HG02885 (cell line): ENCODE data around the gene MBTPS1.
A peak's percentile ranks its signal among the peaks of the same experiment; 100 is the strongest.

Experiments
- ATAC-seq: cut with Tn5 transposase; IDR thresholded peaks from one replicate; pipeline ENCODE4 v1.9.1; 2021; ENCODE audit warnings: mild to moderate bottlenecking; ENCODE audit not compliant: unreplicated experiment, poor library complexity

Gene MBTPS1

DNA sequence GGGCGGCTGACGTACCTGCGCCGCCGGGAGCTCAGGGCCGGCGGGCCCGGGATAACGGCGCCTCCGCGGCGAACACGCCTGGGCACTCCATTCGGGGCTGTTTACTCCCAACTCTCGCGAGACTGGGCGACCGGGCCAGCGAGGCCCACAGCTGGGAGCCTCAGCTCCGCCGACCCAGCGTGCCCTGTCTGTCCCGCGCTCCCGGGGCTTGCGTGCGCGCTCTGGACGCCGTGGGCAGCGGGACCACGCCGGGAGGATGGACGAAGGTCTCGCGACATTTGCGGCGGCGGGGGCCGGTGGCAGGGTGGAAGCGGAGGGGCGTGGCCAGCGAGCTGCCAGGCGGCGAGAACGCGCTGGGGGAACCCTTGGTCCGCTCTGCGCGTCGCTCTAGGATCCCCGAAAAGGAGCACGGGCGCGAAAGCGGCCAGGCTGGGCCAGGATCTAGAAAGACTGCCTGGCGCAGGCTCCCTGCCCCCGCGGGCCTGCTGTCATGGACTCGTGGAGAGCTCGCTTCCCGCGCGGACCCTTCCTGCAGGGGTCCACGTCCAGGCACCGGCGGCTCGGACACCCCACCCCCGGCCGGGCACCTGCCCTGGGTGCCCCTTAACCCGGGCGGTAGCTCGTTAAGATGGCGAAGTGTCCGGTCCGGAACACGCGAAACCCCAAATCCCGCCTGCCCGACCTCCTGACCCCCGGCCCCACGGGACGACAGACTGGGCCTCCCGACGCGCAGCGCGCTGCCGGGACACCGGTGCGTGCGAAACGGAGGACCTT is at the start of gene MBTPS1:
TSS of gene MBTPS1 (minus strand) at position 223 of the 774 bp plus-strand sequence. CDS start 15,159 bp downstream, outside the sequence.
- ATAC-seq = peak; percentile 91

DNA sequence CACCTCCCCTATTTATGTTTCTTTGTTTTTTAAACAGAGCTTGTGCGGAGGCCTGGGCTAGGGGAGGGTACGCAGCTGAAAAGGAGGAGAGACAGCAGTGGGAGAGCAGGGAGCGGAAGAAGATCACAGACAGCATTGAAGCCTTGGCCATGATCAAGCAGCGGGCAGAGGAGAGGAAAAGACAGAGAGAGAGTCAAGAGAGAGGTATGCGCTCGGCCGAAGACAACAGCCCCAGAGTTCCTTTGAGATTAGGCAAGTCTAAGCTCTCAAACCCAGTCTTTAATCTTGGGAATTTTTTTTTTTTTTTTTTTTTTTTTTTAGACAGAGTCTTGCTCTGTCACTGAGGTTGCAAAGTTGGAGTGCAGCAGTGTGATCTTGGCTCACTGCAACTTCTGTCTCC is 49.0 kb upstream of the MBTPS1 start:
- no peak for ATAC-seq

DNA sequence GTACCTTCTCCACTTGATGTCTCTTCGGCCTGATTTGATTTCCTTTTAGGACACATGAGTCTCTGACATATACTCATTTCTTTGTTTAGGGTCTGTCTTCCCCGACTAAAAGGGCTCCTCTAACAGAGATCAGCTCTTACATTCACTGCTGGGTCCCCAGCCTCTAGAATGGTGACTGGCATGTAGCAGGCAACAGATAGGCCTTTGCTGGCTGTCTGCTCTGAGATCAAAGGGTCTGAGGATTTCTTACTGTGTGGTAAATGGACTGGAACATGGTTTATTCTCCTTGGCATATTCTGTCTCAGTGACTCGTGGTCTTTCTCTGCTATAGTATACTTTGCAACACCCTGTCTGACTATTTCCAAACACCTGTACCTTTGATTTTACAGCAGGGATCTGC is 45.1 kb upstream of the MBTPS1 start:
- no peak for ATAC-seq

DNA sequence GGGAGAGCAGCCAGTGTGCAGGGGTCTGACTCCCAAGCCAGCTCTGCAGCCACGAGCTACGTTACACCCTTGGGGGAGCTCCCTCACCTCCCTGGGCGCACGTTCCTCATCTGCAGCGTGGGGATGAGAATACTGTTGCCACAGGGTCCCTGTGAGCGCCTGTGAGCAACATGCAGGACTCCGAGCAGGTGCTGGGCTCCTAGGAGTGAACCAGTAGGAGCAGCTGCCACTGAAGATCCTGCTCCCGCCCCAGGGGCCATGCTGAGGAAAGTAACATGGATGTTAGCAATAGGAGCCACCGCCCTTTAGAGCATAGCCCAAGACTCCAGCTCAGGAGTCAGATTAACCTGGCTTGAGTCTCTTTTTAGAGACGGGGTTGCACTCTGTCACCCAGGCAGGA is 44.3 kb upstream of the MBTPS1 start:
- no peak for ATAC-seq

- no peak for ATAC-seq
These were observed 43.1 kb upstream of the MBTPS1 start for GRCh38 chr16:84159800-84160199.

DNA sequence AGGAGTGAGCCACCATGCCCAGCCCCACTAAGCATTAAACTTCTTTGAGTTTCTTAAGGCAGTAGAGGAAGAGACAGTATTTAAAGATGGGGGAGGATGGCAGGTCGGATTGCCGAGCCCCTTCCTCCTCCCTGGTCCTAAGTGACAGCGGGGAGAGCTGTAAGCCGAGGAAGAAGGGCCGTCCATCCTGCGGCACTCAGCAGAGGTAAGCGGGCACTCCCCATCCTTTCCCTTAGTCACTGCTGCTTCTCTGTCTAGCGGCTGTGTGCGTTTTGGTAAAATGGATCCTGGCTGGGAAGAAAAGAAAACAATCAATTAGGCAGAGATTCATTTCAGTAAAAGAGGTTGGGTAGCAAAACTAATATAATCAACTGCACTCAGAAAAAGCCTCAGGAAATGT is 42.3 kb upstream of the MBTPS1 start:
- no peak for ATAC-seq

DNA sequence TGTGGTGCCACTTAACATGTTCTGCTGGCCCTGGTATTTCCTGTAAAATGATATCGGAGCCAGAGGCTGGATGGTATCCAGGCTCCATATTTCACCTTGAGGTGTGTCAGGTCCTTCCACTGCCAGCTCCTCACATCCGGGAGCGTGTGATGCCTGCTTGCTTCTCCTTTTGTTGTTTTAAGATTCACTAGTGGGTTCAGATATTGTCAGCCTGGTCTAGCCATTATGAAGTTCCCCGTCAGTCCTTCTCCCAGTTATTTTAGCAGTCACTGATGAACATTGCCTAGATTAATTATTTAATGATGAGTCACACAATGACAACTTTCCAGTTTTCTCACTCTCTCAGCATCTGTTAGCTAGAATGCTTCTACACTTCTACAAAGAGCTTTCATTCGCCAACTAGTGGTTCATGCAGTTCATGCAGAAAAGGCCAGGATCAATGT is 39.6 kb upstream of the MBTPS1 start:
- no peak for ATAC-seq

DNA sequence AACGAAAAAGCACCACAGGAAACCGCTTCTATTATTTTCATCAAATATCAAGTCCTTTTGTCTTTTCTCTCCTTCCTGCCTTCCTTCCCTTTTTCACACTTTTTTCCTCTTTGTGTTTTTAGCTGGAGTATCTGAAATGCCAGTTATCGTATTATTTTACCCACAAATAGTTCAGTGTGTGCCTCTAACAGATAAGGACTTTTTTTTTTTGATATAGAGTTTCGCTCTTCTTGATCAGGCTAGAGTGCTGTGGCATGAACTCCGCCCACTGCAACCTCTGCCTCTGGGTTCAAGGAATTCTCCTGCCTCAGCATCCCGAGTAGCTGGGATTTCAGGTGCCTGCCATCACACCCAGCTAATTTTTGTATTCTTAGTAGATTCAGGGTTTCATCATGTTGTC is 39.0 kb upstream of the MBTPS1 start:
- no peak for ATAC-seq

GRCh38 chr16:84155226-84155625 is 38.5 kb upstream of the MBTPS1 start:
- ATAC-seq = no peak

GRCh38 chr16:84153660-84154214 is 37.0 kb upstream of the MBTPS1 start:
- no peak for ATAC-seq

DNA sequence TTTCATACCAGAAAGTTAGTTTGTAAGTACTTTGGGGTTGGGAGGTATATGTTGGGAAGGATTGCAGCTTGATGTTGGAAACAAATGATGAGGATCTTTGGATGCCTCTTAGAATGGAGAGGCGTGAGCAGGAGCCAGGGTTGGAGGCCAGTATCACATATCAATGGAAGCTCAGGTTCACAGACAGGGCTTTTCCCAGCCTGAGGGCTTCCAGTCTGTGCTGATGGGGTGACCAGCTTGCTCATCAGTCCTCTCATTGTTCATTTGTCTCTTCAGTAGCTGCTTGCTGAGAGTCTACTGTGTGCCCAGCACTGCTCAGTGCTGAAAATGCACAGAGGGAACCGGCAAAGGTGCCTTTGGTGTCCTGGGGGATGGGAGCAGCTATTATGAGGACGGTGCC is 34.2 kb upstream of the MBTPS1 start:
- ATAC-seq = no peak

- ATAC-seq = peak; percentile 91
These were observed 28.3 kb upstream of the MBTPS1 start, which contains the start of the genes DNAAF1 and HSDL1 for GRCh38 chr16:84144859-84145639. Gene DNAAF1 (plus strand): TSS chr16:84145308. CDS start chr16:84145441, 133 bp downstream. Gene HSDL1 (minus strand): TSS chr16:84145177. CDS start chr16:84131321, 13,856 bp downstream.

DNA sequence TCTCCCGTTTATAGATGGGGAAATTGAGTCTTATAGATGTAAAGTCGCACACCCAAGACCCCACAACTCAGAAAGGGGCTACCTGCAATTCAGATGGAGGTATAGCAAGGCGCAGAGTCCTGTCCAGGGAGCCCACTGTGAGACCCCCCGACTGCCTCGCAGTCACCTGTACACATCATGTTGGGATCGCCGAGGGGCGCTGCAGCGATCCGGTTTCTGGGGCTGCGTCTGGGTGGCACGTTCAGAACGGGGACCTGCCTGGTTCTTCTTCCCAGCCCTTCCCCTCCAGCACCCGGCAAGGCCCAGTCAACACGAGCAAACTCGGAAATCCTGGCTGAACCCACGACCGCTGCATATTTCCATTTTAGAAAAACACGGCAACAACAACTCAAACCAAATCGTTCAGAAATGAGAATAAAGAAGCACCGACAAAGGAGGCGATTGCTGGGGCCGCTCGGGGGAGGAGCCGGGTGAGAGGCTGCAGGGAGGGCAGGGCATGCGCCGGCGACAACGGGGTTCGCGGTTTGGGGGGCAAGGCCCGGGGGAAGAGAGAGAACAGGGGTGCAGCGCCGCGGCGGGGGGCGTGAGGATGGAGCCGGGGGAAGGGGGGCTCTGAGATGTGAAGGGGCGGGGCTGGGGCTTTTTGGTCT is 27.6 kb upstream of the MBTPS1 start:
- ATAC-seq = peak; percentile 26

GRCh38 chr16:84143784-84144199 is 27.1 kb upstream of the MBTPS1 start:
- no peak for ATAC-seq

DNA sequence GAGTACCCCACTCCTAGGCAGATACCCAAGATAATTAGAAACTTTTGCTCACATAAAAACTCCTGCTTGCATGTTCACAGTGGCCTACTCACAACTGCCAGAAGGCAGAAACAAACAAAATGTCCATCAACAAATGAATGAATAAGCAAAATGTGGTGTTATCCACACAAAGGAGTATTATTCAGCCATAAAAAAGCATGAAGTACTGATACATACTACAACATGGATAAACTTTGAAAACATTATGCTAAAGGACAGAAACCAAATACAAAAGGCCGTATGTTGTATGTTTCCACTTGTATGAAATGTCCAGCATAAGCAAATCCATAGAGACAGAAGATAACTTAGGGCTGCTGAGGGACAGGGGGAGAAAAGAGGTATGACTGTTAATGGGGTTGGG is 26.3 kb upstream of the MBTPS1 start:
- no peak for ATAC-seq

GRCh38 chr16:84141143-84141670 is 24.5 kb upstream of the MBTPS1 start:
- ATAC-seq = no peak

DNA sequence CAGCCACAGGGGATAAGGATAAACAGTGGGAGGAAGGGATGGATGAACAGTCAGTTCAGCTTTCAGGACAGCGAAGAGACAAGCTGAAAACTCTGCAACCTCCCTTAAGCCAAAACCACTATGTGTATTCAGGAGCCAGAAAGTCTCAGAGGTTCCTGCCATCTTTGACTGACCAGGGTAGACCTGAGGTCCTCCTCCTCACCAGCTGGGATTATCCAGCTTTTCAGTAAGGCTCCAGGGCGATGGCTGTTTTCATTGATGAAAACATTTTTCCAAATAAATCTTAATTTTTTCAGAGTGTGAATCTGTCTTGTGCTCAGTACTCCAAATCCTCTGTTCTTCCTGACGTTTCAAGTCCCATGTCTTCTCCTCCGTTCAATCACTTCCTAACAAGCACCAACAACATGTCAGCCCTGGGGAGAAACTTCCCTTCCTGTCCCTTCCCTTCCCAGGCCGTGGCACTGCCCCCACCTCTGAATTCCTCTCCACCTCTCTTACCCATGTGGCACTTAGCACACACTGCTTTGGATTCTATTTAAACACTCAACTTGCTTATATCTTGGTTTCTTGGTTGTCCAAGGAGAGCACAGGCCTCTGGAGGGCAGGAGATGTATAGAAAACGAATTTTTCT is 23.0 kb upstream of the MBTPS1 start:
- ATAC-seq = no peak

DNA sequence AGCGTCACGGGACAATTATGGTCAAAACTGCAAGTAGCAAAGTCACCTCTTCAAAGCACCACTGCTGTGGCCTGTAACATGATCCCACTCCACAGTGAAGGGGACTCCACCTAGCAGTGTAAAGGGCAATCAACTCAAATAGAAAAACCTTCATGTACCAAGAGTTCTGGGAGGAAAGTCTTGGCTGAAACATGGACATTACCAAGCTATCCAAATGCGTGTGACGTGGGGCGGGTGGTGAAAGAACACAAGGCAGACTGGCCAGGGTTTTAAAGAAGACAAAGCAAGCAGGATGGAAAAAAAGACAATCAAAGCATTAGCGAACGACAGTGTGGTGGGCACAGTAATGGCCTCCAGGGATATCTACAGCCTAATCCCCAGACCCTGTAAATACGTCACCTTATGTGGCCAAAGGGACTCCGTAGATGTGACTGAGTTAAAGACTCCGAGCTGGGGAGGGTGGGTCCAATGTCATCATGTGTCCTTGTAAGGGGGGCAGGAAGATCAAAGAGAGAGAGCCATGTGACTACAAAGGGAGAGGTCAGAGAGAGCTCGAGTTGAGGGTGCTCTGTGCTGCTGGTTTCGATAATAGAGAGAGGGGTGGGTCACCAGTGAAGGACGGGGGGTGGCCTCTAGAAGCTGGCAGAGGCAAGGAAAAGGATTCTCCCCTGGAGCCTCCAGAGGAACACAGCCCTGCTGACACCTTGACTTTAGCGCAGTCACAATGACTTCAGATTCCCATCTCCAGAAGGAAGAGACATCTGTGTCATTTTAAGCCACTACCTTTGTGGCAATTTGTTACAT is 22.3 kb upstream of the MBTPS1 start:
- no peak for ATAC-seq

DNA sequence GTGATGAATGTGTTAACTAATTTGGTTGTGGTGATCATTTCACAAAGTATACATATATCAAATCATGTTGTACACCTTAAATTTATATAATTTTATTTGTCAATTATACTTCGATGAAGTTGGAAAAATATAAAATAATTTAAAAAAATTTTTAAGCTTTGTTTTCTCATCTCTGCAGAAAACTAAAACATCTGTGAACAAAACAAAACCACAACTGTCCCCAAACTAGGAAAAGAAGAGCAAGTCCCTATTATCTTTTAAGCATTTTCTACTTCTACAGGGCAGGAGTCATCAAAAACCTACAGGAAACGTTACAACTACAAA is 21.7 kb upstream of the MBTPS1 start:
- ATAC-seq = no peak
